A673 (cell line): Measurements from ENCODE around the gene TPD52L2. TPM values are rescaled to one million over a fixed set of nuclear protein-coding genes. Genes with fewer than 3 reads are reported as not detected.
"Not testable (repeated sequence)": the region's sequence is repeated elsewhere in the genome, so short reads cannot be mapped to it uniquely, and the experiment has no call there.

ENCODE experiments used
- BruUV-seq: library from RNA; stranded (reverse); fragments of 400-500 nt; replicated peaks from 2 replicates; lab custom pipeline; 2021; lab: Mats Ljungman, UMichigan
- CTCF ChIA-PET: fragments of 300-600 bp; sonication (Branson Sonifier 250); formaldehyde crosslinking; loops from one replicate; lab custom pipeline; 2022; ENCODE audit warnings: antibody characterized with exemption; lab: Charles Lee
- POLR2A ChIA-PET: fragments of 300-600 bp; sonication (Branson Sonifier 250); formaldehyde crosslinking; loops from one replicate; lab custom pipeline; 2022; ENCODE audit warnings: antibody characterized with exemption; ENCODE audit not compliant: low non-redundant PET; lab: Charles Lee
- DNase-seq: peaks from one replicate; pipeline ENCODE4 v3.0.0-alpha.2; 2015; ENCODE audit warnings: low spot score
- H3K27ac ChIP-seq: fragments of 200-600 bp; sonication (generic); 2 replicates; pipeline ENCODE4 v1.5.1; 2016; ENCODE audit warnings: mixed run types, low read depth, mild to moderate bottlenecking, mixed read lengths, antibody characterized with exemption, low read length; ENCODE audit not compliant: poor library complexity, severe bottlenecking
- H3K27me3 ChIP-seq: fragments of 200-600 bp; sonication (generic); replicated peaks from 2 replicates; pipeline ENCODE4 v1.6.1; 2017; ENCODE audit warnings: mixed run types, low read depth, mild to moderate bottlenecking, mixed read lengths, antibody characterized with exemption, low read length; ENCODE audit not compliant: insufficient read depth, poor library complexity
- H3K36me3 ChIP-seq: fragments of 200-600 bp; sonication (generic); 2 replicates; pipeline ENCODE4 v1.6.1; 2016; ENCODE audit warnings: mixed run types, mild to moderate bottlenecking, mixed read lengths, antibody characterized with exemption, low read length; ENCODE audit not compliant: insufficient read depth, poor library complexity, severe bottlenecking
- H3K4me1 ChIP-seq: fragments of 200-600 bp; sonication (generic); 2 replicates; pipeline ENCODE4 v1.6.1; 2017; ENCODE audit warnings: mixed run types, mild to moderate bottlenecking, mixed read lengths, antibody characterized with exemption, low read length; ENCODE audit not compliant: insufficient read depth, poor library complexity, severe bottlenecking
- H3K4me3 ChIP-seq: fragments of 200-600 bp; sonication (generic); 2 replicates; pipeline ENCODE4 v1.5.1; 2016; ENCODE audit warnings: low read depth, mixed run types, mild to moderate bottlenecking, mixed read lengths, low read length; ENCODE audit not compliant: poor library complexity, severe bottlenecking
- H3K9me3 ChIP-seq: fragments of 200-600 bp; sonication (generic); 2 replicates; pipeline ENCODE4 v1.6.1; 2016; ENCODE audit warnings: mixed run types, low read depth, mild to moderate bottlenecking, mixed read lengths, antibody characterized with exemption, low read length; ENCODE audit not compliant: poor library complexity, severe bottlenecking
- EZH2 ChIP-seq: fragments of 200-600 bp; sonication (generic); IDR thresholded peaks from 2 replicates; pipeline ENCODE4 v1.6.1; 2017; ENCODE audit warnings: borderline replicate concordance, low read depth, mild to moderate bottlenecking, mixed read lengths, antibody characterized with exemption, low read length; ENCODE audit not compliant: poor library complexity, severe bottlenecking
- intact Hi-C: fragments of 100-400 bp; cut with micrococcal nuclease; formaldehyde crosslinking; loops from one replicate; pipeline ENCODE4 v1.10.0; 2022; ENCODE audit not compliant: unreplicated experiment
- total RNA-seq: library from RNA; stranded (reverse); gene quantifications from 2 replicates; pipeline ENCODE4 v1.2.3, GENCODE V29; 2021
- TF ChIP-seq, protein P1 (sequence below): fragments of 300-800, 200-600 bp; sonication (generic); conservative IDR thresholded peaks from 2 replicates; pipeline ENCODE4 v1.5.1; 2017; ENCODE audit warnings: low read depth, mild to moderate bottlenecking, antibody characterized with exemption, low read length, moderate library complexity, mixed read lengths

Gene TPD52L2
- total RNA-seq, 1 experiment from 2014 or later = 89.9 TPM

GRCh38 chr20:63848003-63848911, 16.8 kb upstream of the TPD52L2 start:
- TF ChIP-seq, protein P1, sequence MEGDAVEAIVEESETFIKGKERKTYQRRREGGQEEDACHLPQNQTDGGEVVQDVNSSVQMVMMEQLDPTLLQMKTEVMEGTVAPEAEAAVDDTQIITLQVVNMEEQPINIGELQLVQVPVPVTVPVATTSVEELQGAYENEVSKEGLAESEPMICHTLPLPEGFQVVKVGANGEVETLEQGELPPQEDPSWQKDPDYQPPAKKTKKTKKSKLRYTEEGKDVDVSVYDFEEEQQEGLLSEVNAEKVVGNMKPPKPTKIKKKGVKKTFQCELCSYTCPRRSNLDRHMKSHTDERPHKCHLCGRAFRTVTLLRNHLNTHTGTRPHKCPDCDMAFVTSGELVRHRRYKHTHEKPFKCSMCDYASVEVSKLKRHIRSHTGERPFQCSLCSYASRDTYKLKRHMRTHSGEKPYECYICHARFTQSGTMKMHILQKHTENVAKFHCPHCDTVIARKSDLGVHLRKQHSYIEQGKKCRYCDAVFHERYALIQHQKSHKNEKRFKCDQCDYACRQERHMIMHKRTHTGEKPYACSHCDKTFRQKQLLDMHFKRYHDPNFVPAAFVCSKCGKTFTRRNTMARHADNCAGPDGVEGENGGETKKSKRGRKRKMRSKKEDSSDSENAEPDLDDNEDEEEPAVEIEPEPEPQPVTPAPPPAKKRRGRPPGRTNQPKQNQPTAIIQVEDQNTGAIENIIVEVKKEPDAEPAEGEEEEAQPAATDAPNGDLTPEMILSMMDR = no peak
- no peak for TF ChIP-seq EZH2
- H3K27ac ChIP-seq = no peak overlapping the region
- intact Hi-C loops = no loop called here
- H3K4me3 ChIP-seq = no peak overlapping the region
- no peak for DNase-seq
- no peaks in the 10 kb centered on the region for H3K4me1 ChIP-seq
- H3K27me3 ChIP-seq = no peaks in the 10 kb centered on the region
- no peaks in the 10 kb centered on the region for H3K36me3 ChIP-seq
- no peaks in the 10 kb centered on the region for H3K9me3 ChIP-seq
- CTCF ChIA-PET = no interaction called here
- BruUV-seq = no TSS peak
- POLR2A ChIA-PET = no interaction called here

DNA sequence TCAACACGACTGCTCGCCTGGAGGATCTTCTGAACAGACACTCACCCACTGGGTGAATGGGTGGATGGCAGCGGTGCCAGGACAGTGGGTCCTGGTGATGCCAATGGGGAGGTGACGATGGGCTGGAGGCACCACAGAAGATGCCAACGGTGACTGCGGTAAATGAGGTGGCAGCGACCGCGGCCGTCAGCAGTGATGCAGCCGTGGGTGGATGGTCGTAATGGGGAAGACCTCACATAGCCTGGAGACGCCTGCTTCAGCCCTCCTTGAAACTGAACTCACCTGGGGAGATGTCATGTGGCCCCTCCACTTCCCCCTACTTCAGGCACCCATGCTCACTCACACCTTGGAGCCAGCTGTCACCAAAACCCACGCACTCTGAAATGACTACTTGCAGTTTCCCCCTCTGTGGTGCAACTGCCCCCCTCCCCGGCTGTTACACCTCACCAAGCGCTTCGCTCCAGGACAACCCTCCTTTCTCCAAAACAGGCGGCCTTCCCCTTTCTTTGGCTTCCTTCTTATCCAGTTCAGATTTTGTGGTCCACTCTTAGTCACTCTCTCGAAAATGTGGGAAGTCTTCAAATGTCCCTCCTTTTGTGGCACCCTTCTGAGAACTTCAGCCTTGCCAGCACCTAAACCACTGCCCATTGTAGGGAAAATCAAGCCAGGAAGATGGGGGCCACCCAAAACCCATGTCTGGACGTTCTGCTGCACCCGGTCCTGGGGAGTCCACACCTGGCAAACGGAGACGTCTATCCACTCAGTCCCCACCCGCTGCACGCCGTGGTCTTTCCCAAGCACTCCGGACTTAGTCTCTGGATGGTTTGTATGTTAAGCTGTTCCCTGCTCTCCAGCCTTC, 14.2 kb upstream of the TPD52L2 start:
- Histone ChIP-seq H3K36me3 (no peaks in the 10 kb centered on the region), H3K4me1 (no peaks in the 10 kb centered on the region), H3K4me3 (no peak overlapping the region), H3K27ac (no peak overlapping the region), H3K27me3 (no peaks in the 10 kb centered on the region), H3K9me3 (no peaks in the 10 kb centered on the region)
- TF ChIP-seq, protein P1 = no peak
- TF ChIP-seq EZH2 = no peak
- no peak for DNase-seq
- ChIA-PET POLR2A (no interaction called here), CTCF (no interaction called here)
- intact Hi-C loops = no loop called here
- no TSS peak for BruUV-seq

DNA sequence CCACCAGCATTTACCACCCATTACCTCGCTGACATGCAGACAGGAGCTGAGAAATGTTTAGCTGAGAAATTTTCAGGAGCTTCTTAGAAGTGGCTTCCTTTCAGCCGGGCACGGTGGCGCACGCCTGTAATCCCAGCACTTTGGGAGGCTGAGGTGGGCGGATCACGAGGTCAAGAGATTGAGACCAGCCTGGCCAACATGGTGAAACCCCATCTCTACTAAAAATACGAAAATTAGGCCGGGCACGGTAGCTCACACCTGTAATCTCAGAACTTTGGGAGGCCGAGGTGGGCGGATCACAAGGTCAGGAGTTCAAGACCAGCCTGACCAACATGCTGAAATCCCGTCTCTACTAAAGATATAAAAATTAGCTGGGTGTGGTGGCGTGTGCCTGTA, 13.5 kb upstream of the TPD52L2 start:
- H3K27ac ChIP-seq, intact Hi-C loops, H3K27me3 ChIP-seq, H3K9me3 ChIP-seq, H3K4me1 ChIP-seq, CTCF ChIA-PET, DNase-seq, BruUV-seq, H3K36me3 ChIP-seq, POLR2A ChIA-PET, H3K4me3 ChIP-seq: not testable (repeated sequence)

GRCh38 chr20:63853733-63854068, 11.4 kb upstream of the TPD52L2 start:
- H3K36me3 ChIP-seq, CTCF ChIA-PET, BruUV-seq, H3K4me3 ChIP-seq, H3K27ac ChIP-seq, H3K4me1 ChIP-seq, intact Hi-C loops, DNase-seq, H3K9me3 ChIP-seq, H3K27me3 ChIP-seq, POLR2A ChIA-PET: not testable (repeated sequence)
